ENCODE measurements around the gene OR10A4.

The OR10A4 gene

GRCh38 chr11:6876325-6876724 is at the start of gene OR10A4:
Gene OR10A4 (plus strand): TSS chr11:6876625. CDS start chr11:6876648, 23 bp downstream.
- H3K4me3 ChIP-seq (ENCODE audit: low read length), result no peak within 1 kb of the TSS
- H2AFZ ChIP-seq (ENCODE audit: low read depth, low read length), result no peak within 1 kb of the TSS
- no peak within 1 kb of the TSS for H3K9ac ChIP-seq (ENCODE audit: low read length)
- H3K4me1 ChIP-seq (ENCODE audit: low read length), result peaks cover 5% of the 10 kb centered on the region; the same call in 1 of the 2 replicates
- H3K36me3 ChIP-seq (replicated peaks; ENCODE audit: low read depth, low read length), result no peaks in the 10 kb centered on the region
- TF ChIP-seq EZH2phosphoT487 (IDR thresholded peaks at IDR 0.05; ENCODE audit: low read depth) (no peak), CTCF (IDR thresholded peaks at IDR 0.05; ENCODE audit: low read depth, low read length) (no peak)
- H3K4me2 ChIP-seq (ENCODE audit: low read length), result no peak within 1 kb of the TSS
- no peaks in the 10 kb centered on the region for H3K79me2 ChIP-seq (ENCODE audit: low read length)
- H3K27ac ChIP-seq (ENCODE audit: low read length), result no peak within 1 kb of the TSS
- H3K9me3 ChIP-seq (ENCODE audit: insufficient read depth, low read length), result no peaks in the 10 kb centered on the region
- H3K27me3 ChIP-seq (ENCODE audit: low read depth, low read length), result no peaks in the 10 kb centered on the region
- H4K20me1 ChIP-seq (ENCODE audit: insufficient read depth, low read length), result no peaks in the 10 kb centered on the region

- H3K27ac ChIP-seq (ENCODE audit: low read length), result no peak overlapping the region
- TF ChIP-seq CTCF (IDR thresholded peaks at IDR 0.05; ENCODE audit: low read depth, low read length) (no peak), EZH2phosphoT487 (IDR thresholded peaks at IDR 0.05; ENCODE audit: low read depth) (no peak)
Observed at GRCh38 chr11:6828103-6828502, 48.3 kb upstream of the OR10A4 start.

GRCh38 chr11:6833356-6833755 is 43.1 kb upstream of the OR10A4 start:
- Histone ChIP-seq H3K4me2 (ENCODE audit: low read length) (no peak overlapping the region), H3K27me3 (ENCODE audit: low read depth, low read length) (no peaks in the 10 kb centered on the region), H3K36me3 (replicated peaks; ENCODE audit: low read depth, low read length) (no peaks in the 10 kb centered on the region), H3K9ac (ENCODE audit: low read length) (no peak overlapping the region), H3K79me2 (ENCODE audit: low read length) (no peaks in the 10 kb centered on the region), H3K4me3 (ENCODE audit: low read length) (no peak overlapping the region), H2AFZ (ENCODE audit: low read depth, low read length) (no peak overlapping the region), H3K27ac (ENCODE audit: low read length) (no peak overlapping the region), H3K4me1 (ENCODE audit: low read length) (no peaks in the 10 kb centered on the region), H4K20me1 (ENCODE audit: insufficient read depth, low read length) (no peaks in the 10 kb centered on the region), H3K9me3 (ENCODE audit: insufficient read depth, low read length) (no peaks in the 10 kb centered on the region)
- TF ChIP-seq CTCF (IDR thresholded peaks at IDR 0.05; ENCODE audit: low read depth, low read length) (no peak), EZH2phosphoT487 (IDR thresholded peaks at IDR 0.05; ENCODE audit: low read depth) (no peak)

More at GRCh38 chr11:6828103-6828502, 48.3 kb upstream of the OR10A4 start:
- Histone ChIP-seq H2AFZ (ENCODE audit: low read depth, low read length) (no peak overlapping the region), H4K20me1 (ENCODE audit: insufficient read depth, low read length) (no peaks in the 10 kb centered on the region), H3K36me3 (replicated peaks; ENCODE audit: low read depth, low read length) (no peaks in the 10 kb centered on the region), H3K27me3 (ENCODE audit: low read depth, low read length) (no peaks in the 10 kb centered on the region), H3K4me2 (ENCODE audit: low read length) (no peak overlapping the region), H3K9me3 (ENCODE audit: insufficient read depth, low read length) (no peaks in the 10 kb centered on the region), H3K79me2 (ENCODE audit: low read length) (no peaks in the 10 kb centered on the region), H3K9ac (ENCODE audit: low read length) (no peak overlapping the region), H3K4me3 (ENCODE audit: low read length) (no peak overlapping the region), H3K4me1 (ENCODE audit: low read length) (no peaks in the 10 kb centered on the region)

- Histone ChIP-seq H3K27me3 (ENCODE audit: low read depth, low read length) (no peaks in the 10 kb centered on the region), H3K4me3 (ENCODE audit: low read length) (no peak overlapping the region), H3K4me2 (ENCODE audit: low read length) (no peak overlapping the region), H3K27ac (ENCODE audit: low read length) (no peak overlapping the region), H2AFZ (ENCODE audit: low read depth, low read length) (no peak overlapping the region), H3K9me3 (ENCODE audit: insufficient read depth, low read length) (no peaks in the 10 kb centered on the region), H4K20me1 (ENCODE audit: insufficient read depth, low read length) (no peaks in the 10 kb centered on the region), H3K79me2 (ENCODE audit: low read length) (no peaks in the 10 kb centered on the region), H3K4me1 (ENCODE audit: low read length) (no peaks in the 10 kb centered on the region), H3K9ac (ENCODE audit: low read length) (no peak overlapping the region), H3K36me3 (replicated peaks; ENCODE audit: low read depth, low read length) (no peaks in the 10 kb centered on the region)
- TF ChIP-seq CTCF (IDR thresholded peaks at IDR 0.05; ENCODE audit: low read depth, low read length), result no peak
- TF ChIP-seq EZH2phosphoT487 (IDR thresholded peaks at IDR 0.05; ENCODE audit: low read depth), result no peak
Observed at GRCh38 chr11:6834021-6834420, 42.4 kb upstream of the OR10A4 start.
